ENCODE measurements around the gene HOXA13.

The HOXA13 gene

DNA sequence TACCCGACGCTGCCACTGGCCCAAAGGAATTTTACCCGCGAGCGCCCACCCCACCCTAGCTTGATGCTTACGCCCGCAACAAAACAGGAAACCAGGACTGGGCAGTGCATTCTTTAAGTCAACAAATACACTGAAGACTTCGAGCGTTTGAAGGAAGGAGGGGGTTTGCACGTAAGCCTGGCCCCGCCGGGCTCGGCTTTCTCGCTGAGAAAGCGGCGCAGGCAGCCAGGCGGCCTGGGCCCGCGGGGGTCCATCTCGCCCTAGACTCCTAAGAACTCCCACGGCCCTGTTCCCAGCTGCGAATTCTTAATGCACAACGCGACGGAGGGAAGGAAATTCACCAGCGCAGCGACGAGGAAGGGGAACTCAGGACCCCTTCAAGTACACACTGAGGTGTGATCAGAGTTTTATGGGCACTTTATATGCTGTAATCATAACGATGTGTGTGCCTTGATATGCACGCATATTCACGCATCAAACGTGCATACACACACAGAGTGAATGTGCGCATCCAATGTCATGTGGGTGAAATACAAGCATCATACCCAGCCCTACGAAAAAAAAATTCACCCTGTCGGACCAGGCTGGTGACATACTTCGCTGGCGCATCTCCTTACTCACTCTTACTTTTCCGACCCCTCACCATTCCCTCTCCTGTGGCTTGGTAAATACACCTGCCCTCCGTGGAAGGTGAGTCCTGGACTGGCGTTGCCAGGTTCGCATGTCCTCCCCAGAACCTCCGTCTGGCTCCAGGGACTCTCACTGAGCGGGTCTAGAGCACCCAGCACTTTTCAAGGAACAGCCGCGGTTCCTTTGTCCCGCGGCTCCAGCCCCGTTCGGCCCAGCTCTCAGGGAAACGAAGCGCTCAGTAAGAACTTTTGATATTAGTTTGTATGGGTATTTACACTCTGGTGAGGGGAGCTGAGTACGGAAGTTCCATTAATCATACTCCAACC lies 5.7 kb upstream of the HOXA13 start:
- peak overlapping the region; percentile 22 for H3K4me3 ChIP-seq (replicated peaks; ENCODE audit: low read depth, low read length)
- no peak for DNase-seq (ENCODE audit: extremely low read depth, low read depth)

GRCh38 chr7:27204851-27205322 lies 5.0 kb upstream of the HOXA13 start:
- peak overlapping the region; percentile 22 for H3K4me3 ChIP-seq (replicated peaks; ENCODE audit: low read depth, low read length)
- DNase-seq (ENCODE audit: extremely low read depth, low read depth): no peak
- TF ChIP-seq CTCF (IDR thresholded peaks at IDR 0.05; ENCODE audit: low read depth, low read length, missing control alignments): no peak

More for the DNA sequence above, 5.7 kb upstream of the HOXA13 start:
- TF ChIP-seq CTCF (IDR thresholded peaks at IDR 0.05; ENCODE audit: low read depth, low read length, missing control alignments): no peak

GRCh38 chr7:27203964-27204594 lies 4.2 kb upstream of the HOXA13 start:
- no peak for TF ChIP-seq CTCF (IDR thresholded peaks at IDR 0.05; ENCODE audit: low read depth, low read length, missing control alignments)
- no peak for DNase-seq (ENCODE audit: extremely low read depth, low read depth)
- H3K4me3 ChIP-seq (replicated peaks; ENCODE audit: low read depth, low read length): peak overlapping the region; percentile 22

DNA sequence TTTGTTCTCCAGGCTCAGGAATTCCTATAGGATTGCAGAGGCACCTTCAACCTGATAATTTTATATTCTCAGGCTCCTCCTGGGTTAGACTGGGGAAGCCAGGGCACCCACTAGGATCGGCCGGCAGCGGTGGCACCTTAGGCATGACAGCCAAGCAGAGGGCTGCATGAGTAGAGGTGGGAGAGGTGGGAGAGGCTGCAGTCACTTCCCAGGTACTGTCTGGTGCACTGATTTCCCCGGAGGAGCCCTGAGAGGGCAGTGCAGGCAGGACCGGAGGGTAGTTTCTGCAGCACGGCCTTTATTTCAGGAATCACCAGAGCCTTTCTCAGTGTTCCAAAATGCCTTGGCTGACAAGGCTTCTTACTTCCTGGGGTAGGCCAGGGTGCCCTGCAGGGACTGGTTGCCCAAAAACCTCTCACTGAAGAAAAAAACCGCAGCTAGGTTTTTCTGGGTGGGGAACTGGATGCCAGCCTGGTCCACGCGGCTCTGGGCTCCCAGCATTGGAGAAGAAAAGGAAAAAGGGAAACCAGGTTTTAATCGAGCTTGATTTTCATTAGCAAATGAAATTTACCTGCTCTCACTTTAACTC lies 3.6 kb upstream of the HOXA13 start:
- no peak for TF ChIP-seq CTCF (IDR thresholded peaks at IDR 0.05; ENCODE audit: low read depth, low read length, missing control alignments)
- H3K4me3 ChIP-seq (replicated peaks; ENCODE audit: low read depth, low read length): peak overlapping the region; percentile 22
- no peak for DNase-seq (ENCODE audit: extremely low read depth, low read depth)

- H3K4me3 ChIP-seq (replicated peaks; ENCODE audit: low read depth, low read length): peak overlapping the region; percentile 22
- no peak for TF ChIP-seq CTCF (IDR thresholded peaks at IDR 0.05; ENCODE audit: low read depth, low read length, missing control alignments)
- DNase-seq (ENCODE audit: extremely low read depth, low read depth): no peak
Measured at GRCh38 chr7:27202862-27203134, 2.9 kb upstream of the HOXA13 start.

GRCh38 chr7:27202018-27202861 lies 2.3 kb upstream of the HOXA13 start:
- no peak for DNase-seq (ENCODE audit: extremely low read depth, low read depth)
- TF ChIP-seq CTCF (IDR thresholded peaks at IDR 0.05; ENCODE audit: low read depth, low read length, missing control alignments): no peak
- peak overlapping the region; percentile 46 for H3K4me3 ChIP-seq (replicated peaks; ENCODE audit: low read depth, low read length)

All from HFF-Myc (cell line).